Stimulated activated CD8-positive, alpha-beta memory T cell treated with anti-CD3 and anti-CD28 coated beads, Interleukin-12 subunit alpha, Interleukin-12 subunit beta, amount 100 ng/mL, for 24 hours (primary cell): ENCODE results near the gene MAN2C1.
"Not testable (repeated sequence)": the region's sequence is repeated elsewhere in the genome, so short reads cannot be mapped to it uniquely, and the experiment has no call there.

Experiments used
- DNase-seq: peaks from one replicate; pipeline ENCODE4 v3.0.0-alpha.2; 2020; ENCODE audit errors: extremely low read depth

The MAN2C1 gene

DNA sequence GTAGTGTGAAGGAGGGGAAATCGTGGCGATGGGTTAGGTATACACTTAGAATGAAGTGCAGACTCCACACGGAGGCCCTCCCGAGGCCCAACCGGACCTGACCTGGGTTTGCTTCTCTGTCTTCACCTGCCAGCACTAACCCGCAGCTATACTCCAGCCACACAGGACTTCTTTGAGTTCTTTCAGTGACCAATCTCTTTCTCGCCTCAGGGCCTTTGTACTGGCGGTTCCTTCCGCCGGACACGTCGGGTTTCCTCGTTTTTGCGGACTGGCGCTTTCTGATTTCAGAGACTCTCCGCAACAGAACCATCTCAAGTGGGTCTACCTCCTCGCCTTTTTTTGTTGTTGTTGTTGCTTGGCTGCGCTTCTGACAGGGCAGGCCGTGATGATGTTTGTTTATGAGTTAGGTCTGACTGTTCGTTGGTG, 21.6 kb downstream of the MAN2C1 start, which contains the start of gene NEIL1:
NEIL1 (plus strand) TSS at position 244 of the 426 bp plus-strand sequence. CDS start 1,867 bp downstream, outside the sequence.
- DNase-seq: no peak

DNA sequence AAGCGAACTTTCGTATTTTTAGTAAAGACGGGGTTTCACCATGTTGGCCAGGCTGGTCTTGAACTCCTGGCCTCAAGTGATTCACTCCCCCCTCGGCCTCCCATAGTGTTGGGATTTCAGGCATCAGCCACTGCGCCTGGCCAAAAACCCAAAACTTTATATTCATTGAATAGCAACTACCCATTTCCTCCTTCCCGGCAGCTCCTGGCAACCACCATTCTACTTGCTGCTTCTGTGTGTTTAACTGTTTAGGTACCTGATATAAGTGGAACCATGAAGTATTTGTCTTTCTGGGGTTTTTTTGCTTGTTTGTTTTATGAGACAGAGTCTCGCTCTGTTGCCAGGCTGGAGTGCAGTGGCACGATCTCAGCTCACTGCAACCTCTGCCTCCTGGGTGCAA, 24.5 kb downstream of the MAN2C1 start:
- DNase-seq: not testable (repeated sequence)

DNA sequence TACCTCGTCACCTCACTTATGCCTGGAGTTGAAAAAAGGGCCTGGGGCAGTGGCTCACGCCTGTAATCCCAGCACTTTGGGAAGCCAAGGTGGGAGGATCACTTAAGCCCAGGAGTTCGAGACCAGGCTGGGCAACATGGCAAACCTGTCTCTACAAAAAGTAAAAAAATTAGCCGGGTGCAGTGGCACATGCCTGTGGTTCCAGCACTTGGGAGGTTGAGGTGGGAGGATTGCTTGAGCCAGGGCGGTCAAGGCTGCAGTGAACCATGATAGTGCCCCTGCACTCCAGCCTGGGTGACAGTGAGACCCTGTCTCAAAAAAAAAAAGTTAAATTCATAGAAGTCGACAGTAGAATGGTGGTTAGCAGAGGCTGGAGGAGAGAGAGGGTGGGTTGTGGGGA, 26.2 kb downstream of the MAN2C1 start:
- DNase-seq: no peak

DNA sequence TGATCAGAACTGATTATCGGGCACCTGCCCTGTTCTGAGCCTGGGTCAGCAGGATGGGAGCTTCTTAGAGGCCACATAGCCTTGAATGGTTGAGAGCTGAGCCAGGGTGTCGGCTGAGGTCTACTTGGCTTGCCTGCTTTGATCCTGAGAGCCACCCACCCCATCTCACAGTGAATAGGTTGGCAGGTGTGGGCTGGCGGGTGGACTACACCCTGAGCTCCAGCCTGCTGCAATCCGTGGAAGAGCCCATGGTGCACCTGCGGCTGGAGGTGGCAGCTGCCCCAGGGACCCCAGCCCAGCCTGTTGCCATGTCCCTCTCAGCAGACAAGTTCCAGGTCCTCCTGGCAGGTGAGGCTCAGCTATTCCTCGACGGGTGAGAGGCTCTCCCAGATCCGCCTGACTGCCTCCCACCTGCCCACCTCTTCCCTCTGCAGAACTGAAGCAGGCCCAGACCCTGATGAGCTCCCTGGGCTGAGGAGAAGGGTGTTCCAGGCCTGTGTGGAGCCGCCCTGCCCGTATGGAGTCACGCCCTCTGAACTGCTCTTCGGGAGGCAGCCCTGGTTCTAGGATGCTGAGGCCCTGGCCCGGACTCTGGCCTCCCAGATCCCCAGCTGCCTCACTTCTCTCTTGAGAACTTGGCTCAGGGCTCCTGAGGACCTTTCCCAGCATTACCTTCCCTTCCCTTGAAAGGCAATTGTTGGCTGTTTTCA, 28.7 kb downstream of the MAN2C1 start:
- DNase-seq: no peak

DNA sequence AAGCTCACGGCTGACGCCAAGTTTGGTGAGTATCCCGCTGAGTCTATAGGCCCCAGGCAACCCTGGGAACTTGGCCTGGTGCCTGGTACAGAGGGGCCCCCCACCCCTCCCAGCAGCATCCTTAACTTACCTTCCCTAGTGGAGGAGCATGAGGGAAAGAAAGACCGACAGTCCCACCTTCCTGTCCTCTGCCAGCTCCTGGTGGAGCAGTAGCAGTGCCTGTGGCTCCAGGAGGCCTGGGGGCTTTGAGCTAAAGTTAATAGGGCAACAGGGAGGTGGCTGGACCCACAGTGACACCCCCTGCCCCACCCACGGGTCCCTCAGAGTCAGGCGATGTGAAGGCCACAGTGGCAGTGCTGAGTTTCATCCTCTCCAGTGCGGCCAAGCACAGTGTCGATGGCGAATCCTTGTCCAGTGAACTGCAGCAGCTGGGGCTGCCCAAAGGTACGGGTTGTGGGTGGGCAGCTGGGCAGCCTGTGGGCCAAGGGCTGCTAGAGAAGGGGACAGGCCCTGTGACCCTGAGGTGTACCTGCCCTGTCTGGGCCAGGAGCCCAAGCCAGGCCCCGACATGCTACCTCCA, 29.7 kb downstream of the MAN2C1 start:
- no peak for DNase-seq

DNA sequence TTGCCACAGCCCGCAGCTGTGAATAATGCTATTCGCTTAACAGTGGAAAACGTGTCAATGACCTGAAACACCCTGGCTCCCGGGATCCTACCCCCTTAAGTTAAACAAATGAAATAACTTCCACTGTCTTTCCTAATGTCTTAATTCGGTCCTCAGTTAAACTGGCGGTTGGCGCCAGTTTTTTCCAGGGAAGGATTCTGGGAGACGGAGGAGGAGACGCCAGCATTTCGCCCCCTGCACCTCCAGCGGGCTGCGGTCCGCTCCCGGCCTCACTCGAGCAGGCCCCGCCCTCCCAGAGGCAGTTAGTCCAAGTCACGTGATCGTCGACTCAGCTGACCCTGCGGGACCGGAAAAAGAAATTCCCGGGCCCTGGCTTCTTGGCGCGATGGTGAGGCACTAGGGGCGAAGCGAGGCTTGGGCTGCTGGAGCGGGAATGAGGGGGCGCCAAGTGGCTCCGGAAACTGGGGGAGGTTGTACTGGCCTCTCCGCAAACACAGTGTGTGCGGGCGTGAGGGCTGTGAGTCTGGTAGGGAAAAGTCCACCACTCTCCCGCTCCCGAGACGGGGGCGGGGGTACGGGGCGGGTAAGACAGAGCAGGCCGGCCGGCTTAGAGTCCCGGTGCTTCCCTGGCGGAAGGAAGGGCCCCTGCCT, 32.6 kb downstream of the MAN2C1 start, which contains the start of gene COMMD4:
COMMD4 (plus strand) TSS at position 359 of the 651 bp plus-strand sequence; CDS start at position 386, 27 bp downstream.
- DNase-seq: peak; percentile 65

DNA sequence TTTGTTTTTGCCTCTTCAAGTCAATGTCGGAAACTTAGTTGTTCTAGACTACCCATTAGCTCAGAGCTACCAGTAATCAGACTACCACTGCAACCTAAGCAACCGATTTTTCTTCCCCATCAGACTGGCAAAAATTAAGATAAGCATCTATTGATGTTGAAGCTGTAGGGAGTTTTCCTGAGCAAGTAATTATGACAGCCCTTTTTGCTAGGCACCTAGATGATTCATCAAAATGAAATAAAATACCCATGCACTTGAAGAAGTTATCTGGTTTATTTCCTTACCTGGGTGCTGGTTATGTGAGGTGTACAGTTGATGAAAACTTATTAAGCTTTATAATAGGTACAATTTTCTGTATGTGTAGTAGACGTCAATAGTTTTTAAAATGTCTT, 33.1 kb downstream of the MAN2C1 start:
- DNase-seq: no peak

DNA sequence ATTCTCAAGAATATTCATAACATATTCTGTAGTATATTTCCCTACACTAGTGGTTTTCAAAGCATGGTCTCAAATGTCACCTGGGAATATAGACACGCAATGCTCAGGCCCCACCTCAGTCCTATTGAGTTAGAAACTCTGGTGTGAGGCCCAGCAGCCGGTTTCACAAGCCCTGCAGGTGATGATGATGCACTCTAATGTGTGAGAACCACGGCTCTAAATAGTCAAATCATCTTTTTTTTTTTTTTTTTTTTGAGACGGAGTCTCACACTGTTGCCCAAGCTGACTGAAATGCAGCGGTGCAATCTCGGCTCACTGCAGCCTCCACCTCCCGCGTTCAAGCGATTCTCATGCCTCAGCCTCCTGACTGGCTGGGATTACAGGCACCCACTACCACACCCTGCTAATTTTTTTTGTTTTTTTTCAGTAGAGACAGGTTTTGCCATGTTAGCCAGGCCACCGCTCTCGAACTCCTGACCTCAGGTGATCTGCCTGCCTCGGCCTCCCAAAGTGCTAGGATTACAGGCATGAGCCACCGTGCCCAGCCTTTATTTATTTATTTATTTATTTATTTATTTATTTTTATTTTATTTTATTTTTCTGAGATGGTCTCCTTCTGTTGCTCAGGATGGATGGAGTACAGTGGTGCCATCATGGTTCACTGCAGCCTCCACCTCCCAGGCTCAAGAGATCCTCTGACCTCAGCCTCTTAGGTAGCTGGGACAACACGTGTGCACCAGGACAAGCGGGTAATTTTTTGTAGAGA, 34.6 kb downstream of the MAN2C1 start:
- DNase-seq: not testable (repeated sequence)

DNA sequence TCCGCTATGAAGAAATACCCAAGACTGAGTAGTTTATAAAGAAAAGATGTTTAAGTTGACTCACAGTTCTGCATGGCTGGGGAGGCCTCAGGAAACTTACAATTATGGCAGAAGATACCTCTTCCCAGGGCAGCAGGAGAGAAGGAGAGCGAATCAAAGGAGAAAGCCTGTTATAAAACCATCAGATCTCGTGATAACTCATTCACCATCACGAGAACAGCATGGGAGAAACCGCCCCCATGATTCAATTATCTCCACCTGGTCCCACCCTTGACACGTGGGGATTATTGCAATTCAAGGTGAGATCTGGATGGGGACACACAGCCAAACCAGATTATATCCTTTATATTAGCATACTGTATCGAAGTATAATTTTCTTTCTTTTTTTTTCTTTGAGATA, 36.3 kb downstream of the MAN2C1 start:
- not testable (repeated sequence) for DNase-seq

DNA sequence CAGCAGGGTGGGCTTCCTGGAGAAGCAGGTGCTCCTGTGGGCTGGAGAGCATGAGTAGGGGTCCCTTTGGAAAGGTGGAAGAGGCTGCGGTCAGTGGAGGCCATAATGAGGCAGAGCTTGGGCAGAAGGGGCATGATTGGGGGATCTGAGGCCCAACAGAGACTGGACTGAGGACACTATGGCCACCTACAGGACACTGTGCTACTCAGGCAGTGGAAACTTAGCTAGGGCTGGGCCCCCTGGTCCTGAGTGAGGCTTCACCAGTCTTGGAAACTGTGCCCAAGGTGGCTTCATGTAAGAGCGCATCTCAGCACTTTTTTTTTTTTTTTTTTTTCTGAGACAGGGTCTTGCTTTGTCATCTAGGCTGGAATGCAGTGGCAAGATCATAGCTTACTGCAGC, 38.8 kb downstream of the MAN2C1 start:
- no peak for DNase-seq

DNA sequence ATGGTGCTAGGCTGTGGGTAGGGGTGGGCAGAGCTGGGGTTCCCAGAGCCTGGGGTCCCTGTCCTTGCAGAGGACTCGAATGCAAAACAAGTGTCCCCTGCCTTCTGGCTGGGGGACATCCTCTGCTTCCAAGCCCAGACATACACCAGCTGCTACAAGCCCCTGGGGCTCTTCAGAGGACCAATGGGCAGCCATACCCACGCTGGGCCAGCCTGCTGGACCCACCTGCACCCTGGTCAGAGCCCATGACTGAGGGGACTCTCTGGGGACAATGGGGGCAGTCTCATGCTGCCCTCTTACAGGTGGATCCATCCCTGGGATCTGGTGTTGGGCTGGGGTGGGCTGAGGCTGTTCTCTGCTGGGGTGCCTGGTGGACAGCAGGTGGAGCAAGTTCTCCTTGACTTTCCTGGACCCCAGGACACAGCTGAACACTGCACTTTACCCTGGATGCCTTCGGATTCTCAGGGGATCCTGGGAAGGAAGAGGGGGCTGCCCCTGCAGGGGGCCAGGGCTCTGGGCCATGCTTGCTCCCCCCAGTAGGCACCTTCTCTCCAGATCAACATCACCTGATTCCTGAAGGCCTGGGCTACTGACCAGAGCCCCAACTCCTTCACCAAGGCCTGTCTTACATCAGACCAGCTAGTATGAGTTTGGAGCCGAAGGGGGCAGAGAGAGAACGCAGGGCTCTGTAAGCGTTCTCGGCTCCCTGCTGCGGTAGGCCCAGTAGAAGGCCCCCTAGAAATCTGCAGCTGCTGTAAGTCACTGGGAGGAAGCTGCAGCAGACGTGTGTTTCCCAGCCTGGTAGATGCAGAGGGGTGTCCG, 39.7 kb downstream of the MAN2C1 start:
- DNase-seq: no peak

DNA sequence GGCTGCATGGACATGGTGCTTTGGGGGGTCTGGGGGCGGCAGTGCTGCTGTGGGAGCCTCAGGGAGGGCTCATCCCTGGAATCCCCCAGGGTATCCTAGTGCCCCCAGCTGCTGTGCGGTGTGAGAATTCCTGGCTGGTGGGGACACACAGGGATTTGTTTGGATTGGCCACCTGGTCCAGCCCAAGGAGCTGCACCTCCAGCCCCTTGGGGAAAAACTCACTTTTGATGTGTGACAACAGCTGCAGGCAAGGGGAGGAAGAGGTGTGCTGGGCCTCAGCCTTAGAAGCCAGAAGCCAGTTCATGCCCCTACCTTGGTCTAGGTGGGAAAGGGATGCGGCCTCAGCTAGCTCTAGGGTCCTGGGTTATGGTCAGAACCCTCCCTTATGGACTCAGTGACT, 40.9 kb downstream of the MAN2C1 start:
- no peak for DNase-seq

DNA sequence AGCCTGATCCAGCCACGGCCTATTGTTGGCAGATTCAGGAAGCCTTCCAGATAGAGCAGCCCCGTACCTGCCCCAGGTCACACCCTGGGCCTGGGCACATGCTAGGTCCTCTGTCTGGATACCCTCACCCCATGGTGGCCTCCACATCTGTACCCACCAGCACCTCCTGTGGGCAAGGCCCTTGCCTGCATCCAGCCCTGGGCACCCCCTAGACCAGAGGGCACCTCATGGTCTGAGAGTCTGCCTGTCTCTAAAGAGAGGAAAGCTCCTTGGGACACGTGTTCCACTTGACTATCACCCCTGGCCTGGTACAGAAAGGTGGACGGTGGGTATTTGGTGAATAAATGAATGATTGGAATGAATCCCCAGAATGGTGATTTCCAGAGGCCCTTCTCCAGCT, 41.4 kb downstream of the MAN2C1 start:
- no peak for DNase-seq

DNA sequence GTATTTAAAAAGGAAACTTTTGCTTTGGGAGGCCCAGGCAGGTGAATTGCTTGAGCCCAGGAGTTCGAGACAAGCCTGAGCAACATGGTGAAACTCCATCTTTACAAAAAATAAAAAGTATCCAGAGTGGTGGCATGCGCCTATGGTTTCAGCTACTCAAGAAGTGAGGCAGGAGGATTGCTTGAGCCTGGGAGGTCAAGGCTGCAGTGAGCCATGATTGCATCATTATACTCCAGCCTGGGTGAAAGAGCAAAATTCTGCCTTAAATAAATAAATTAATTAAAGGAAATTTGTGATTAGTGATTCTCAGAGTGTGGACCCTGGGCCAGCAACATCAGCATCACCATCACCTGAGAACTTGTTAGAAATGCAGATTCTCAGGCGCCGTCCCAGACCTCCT, 42.5 kb downstream of the MAN2C1 start:
- no peak for DNase-seq

DNA sequence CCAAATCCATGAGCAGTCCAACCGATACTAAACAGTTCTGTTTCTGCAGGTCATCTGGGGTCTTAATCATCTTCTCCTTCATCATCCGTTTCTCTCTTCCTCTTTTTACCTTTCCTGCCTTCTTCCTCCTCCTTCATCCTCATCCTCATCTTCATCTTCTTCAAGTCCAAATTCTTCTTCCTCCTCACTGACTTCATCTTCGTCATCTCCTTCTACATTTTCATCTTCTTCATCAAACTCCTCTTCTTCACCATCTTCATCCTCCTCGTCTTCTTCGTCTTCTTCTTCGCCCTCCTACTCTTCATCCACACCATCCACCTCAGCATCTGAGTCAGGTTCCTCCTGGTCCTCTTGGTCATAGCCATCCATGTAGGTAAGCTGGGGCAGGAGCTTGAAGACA, 46.7 kb downstream of the MAN2C1 start:
- no peak for DNase-seq

DNA sequence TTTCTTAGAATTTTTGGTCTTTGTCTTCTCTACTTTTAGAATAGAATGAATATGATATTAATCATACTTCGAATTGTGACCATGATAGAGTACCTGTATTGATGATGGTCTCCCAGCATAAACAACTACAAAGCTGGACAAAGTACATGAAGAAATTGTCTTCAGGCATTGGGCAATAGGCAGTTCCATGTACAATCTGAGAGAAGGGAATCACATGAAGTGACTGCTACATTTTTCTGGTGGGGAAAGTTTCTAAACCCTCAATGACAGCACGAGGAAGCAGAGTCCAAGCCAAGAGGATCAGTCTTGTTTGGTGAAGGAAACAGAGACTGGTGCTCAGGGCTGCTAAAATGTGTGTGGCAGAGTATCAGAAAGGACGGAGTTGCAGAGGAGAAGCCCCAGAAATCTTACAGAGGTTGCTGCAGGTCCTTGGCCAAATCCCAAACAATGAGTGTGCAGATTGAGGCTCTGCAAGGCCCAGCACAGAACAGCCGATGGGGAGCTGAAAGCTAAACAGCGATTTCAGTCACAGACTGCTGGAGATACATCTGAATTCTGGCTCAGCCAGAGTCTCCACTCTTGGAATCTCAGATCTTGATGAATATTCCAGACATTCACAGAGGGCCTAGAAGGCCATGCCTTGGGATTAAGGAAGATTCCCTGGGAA, 49.0 kb downstream of the MAN2C1 start:
- not testable (repeated sequence) for DNase-seq

DNA sequence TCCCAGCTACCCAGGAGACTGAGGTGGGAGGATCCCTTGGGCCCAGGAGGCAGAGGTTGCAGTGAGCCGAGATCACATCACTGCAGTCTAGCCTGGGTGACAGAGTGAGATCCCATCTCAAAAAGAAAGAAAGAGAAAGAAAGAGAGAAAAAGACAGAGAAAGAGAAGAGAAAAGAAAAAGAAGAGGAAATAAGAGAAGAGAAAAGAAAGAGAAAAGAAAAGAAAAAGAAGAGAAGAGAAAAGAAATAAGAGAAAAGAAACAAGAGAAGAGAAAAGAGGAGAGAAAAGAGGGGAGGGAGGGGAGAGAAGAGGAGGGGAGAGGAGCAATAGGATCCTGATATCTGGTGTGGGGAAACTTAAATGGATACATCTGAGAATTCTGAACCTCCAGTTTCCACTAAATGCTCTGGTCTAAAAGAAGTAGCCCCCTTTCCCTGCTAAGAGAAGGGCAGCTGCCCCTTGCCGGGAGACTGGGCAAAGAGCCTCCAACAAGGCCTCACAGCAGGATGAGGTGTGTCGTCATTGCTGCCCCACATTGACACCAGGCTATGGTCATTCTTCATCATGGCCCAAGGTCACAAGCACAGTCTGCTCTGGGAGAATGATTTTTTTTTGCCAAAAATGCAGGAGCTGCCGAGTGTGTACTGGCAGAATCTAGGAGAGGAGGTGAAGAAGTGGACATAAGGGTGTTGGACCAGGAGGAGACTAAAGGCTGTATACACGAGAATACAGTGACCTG, 53.7 kb downstream of the MAN2C1 start:
- DNase-seq: no peak

DNA sequence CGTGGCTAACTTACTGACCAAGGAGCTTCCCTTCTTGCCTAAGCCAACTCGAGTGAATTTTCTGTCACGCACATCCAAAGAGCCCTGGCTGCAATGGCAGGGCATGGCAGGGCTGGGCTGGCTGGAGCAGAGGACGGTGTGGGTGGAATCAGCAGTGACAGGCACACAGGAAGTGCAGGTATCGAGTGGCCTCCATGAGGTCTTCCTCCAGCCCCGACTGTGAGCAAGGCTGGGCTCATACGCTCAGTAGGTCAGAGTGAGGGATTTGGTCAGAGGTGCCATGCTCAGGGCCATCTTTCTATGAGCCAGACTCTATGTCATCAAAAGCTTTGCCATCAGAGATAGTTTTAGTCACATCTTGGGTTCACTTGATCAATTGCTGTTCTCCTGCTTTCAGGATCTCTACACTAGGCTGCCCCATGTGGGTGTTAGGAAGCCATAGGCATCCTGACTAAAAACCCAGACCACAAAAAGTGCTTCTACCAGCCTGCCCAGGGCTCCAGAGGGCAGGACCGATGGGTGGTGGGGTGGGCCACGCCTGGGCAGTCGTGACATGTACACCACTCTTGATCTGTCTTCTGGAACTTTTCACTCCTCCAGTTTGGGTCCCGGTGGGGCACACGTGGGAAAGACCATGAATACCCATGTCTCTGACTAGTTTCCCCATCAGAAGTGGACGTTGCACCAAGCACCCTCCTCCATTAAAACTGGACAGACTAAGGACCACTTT, 55.1 kb downstream of the MAN2C1 start:
- DNase-seq: no peak

DNA sequence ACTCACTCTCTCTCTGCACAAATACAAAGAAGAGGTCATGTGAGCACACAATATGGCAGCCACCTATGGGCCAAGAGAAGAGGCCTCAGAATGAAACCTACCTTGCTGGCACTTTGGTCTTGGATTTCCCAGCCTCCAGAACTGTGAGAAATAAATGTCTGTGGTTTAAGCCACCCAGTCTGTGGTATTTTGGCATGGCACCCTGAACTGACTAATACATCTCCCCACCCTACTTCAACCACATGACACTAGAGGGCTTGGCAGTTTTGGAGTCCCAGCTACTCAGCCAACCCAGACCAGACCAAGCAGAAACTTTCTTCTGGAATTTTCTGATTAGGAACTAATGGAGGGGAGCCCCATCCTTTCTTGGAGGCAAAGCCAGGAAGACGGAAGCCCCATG, 55.9 kb downstream of the MAN2C1 start:
- DNase-seq: not testable (repeated sequence)
